Measurements from ENCODE around the gene DDAH2.

DNA sequence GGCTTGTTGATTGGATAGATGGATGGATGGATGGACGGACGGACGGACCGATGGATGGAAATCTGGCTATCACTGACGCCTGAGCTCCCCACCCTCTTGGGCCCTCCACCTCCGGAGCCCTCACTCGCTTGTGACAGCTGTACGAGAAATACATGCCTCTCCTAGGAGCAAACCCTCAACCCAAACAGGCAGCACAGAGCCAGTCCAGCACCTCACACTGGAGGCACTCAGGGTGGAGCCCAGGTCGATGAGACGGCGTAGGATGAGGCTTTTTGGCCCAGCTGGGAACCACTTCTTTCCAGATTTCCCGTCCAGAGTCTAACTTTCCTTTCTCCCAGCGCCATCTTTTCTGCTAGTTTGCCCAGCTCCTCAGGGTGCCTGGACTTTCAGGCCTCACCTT lies 45.5 kb downstream of the DDAH2 start:
- no peak for TF ChIP-seq POLR2A (IDR thresholded peaks at IDR 0.05)
- TF ChIP-seq, protein P1, sequence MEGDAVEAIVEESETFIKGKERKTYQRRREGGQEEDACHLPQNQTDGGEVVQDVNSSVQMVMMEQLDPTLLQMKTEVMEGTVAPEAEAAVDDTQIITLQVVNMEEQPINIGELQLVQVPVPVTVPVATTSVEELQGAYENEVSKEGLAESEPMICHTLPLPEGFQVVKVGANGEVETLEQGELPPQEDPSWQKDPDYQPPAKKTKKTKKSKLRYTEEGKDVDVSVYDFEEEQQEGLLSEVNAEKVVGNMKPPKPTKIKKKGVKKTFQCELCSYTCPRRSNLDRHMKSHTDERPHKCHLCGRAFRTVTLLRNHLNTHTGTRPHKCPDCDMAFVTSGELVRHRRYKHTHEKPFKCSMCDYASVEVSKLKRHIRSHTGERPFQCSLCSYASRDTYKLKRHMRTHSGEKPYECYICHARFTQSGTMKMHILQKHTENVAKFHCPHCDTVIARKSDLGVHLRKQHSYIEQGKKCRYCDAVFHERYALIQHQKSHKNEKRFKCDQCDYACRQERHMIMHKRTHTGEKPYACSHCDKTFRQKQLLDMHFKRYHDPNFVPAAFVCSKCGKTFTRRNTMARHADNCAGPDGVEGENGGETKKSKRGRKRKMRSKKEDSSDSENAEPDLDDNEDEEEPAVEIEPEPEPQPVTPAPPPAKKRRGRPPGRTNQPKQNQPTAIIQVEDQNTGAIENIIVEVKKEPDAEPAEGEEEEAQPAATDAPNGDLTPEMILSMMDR (IDR thresholded peaks at IDR 0.05): no peak
